Progenitor cell of endocrine pancreas (in vitro differentiated cells): ENCODE measurements around the gene TMEM231. TPM values are rescaled to one million over a fixed set of nuclear protein-coding genes. Genes with fewer than 3 reads are reported as not detected.
A peak's percentile ranks its signal among the peaks of the same experiment; 100 is the strongest.
"Not testable (repeated sequence)": the region's sequence is repeated elsewhere in the genome, so short reads cannot be mapped to it uniquely, and the experiment has no call there.

Experiments
- DNase-seq: peaks from one replicate; pipeline ENCODE4 v3.0.0; 2021; ENCODE audit warnings: low spot score; ENCODE audit not compliant: unreplicated experiment
- H3K27ac Mint-ChIP-seq: 2 replicates; pipeline ENCODE4 v1.8.0; 2021; ENCODE audit warnings: mild to moderate bottlenecking, moderate library complexity, mixed read lengths
- H3K27me3 Mint-ChIP-seq: 2 replicates; pipeline ENCODE4 v1.8.0; 2021; ENCODE audit warnings: mixed read lengths
- H3K36me3 Mint-ChIP-seq: 2 replicates; pipeline ENCODE4 v1.8.0; 2022; ENCODE audit warnings: mixed read lengths; ENCODE audit not compliant: insufficient read depth
- H3K4me1 Mint-ChIP-seq: 2 replicates; pipeline ENCODE4 v1.8.0; 2021; ENCODE audit warnings: low read depth, mixed read lengths
- H3K4me3 Mint-ChIP-seq: 2 replicates; pipeline ENCODE4 v1.8.0; 2021; ENCODE audit warnings: low read depth, mild to moderate bottlenecking, moderate library complexity, mixed read lengths
- H3K9me3 Mint-ChIP-seq: 2 replicates; pipeline ENCODE4 v1.8.0; 2021; ENCODE audit warnings: low read depth, mixed read lengths
- CTCF ChIP-seq: fragments of 200-600 bp; sonication (generic); IDR thresholded peaks from one replicate; pipeline ENCODE4 v1.5.0; 2021; ENCODE audit warnings: antibody characterized with exemption, mild to moderate bottlenecking; ENCODE audit not compliant: unreplicated experiment
- total RNA-seq: library from RNA; stranded (reverse); gene quantifications from 2 replicates; pipeline ENCODE4 v1.2.1, GENCODE V29; 2021

The TMEM231 gene
- total RNA-seq, 1 donor from 2014 or later = 10.8 TPM

- H3K9me3 Mint-ChIP-seq = no peaks in the 10 kb centered on the region
- DNase-seq = no peak
- peak overlapping the region; percentile 37 for H3K27ac Mint-ChIP-seq
- H3K4me3 Mint-ChIP-seq = no peak overlapping the region
- no peak for TF ChIP-seq CTCF
- peaks cover 1% of the 10 kb centered on the region for H3K36me3 Mint-ChIP-seq
- peaks cover 2% of the 10 kb centered on the region for H3K4me1 Mint-ChIP-seq
- peaks cover 2% of the 10 kb centered on the region for H3K27me3 Mint-ChIP-seq
Measured at GRCh38 chr16:75527825-75528299, 28.2 kb downstream of the TMEM231 start.

DNA sequence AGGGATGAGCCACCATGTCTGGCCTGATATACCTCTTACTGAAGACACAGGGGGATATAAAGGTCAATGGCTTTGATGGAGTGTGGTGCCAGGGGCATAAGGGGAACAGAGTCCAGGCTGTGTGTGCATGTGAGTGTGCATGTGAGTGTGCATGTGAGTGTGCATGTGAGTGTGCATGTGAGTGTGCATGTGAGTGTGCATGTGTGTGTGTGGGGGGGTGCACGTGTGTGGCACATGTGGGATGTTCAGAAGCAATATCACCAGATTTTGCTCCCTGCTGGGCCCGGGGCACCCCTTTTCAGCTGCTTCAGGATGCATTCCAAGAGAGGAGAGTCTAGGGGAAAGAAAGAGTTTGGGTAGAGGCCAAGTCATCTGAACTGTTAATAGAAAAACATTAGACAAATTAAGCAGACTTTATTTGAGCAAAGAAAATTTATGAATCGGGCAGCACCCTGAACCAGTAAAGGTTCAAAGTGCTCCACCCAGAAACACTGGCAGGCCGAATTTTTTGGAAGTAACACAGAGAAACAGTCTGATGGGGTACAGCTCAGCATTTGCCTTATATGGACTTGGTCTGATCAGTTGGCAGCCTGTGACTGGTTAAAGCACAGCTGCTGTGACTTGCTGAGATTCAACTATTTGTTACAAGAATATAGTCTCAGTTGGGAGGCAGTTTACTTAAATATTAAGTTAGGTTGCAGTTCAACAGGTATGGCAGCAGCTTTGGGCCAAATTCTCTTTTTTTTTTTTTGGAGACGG is 29.8 kb downstream of the TMEM231 start:
- TF ChIP-seq CTCF = no peak
- Mint-ChIP-seq H3K36me3 (peaks cover 1% of the 10 kb centered on the region), H3K27me3 (no peaks in the 10 kb centered on the region), H3K4me3 (no peak overlapping the region), H3K9me3 (no peaks in the 10 kb centered on the region), H3K27ac (peak overlapping the region; percentile 37), H3K4me1 (peaks cover 2% of the 10 kb centered on the region)
- no peak for DNase-seq

DNA sequence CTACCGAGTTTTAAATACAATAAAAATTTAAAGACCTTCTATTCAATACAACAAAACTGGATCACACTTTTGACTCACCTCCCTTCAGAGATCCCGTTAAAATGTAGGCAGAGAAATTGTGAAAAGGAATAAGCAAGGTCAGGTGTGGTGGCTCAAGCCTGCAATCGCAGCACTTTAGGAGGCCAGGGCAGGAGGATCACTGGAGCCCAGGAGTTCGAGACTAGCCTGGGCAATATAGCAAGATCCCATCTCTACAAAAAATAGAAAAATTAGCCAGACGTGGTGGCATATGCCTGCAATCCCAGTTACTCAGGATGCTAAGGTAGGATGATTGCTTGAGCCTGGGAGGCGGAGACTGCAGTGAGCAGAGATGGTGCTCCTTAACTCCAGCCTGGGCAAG is 36.9 kb downstream of the TMEM231 start:
- Mint-ChIP-seq H3K4me3 (no peak overlapping the region), H3K9me3 (no peaks in the 10 kb centered on the region), H3K27ac (no peak overlapping the region), H3K36me3 (no peaks in the 10 kb centered on the region), H3K4me1 (peaks cover 9% of the 10 kb centered on the region), H3K27me3 (no peaks in the 10 kb centered on the region)
- no peak for DNase-seq
- TF ChIP-seq CTCF = no peak

DNA sequence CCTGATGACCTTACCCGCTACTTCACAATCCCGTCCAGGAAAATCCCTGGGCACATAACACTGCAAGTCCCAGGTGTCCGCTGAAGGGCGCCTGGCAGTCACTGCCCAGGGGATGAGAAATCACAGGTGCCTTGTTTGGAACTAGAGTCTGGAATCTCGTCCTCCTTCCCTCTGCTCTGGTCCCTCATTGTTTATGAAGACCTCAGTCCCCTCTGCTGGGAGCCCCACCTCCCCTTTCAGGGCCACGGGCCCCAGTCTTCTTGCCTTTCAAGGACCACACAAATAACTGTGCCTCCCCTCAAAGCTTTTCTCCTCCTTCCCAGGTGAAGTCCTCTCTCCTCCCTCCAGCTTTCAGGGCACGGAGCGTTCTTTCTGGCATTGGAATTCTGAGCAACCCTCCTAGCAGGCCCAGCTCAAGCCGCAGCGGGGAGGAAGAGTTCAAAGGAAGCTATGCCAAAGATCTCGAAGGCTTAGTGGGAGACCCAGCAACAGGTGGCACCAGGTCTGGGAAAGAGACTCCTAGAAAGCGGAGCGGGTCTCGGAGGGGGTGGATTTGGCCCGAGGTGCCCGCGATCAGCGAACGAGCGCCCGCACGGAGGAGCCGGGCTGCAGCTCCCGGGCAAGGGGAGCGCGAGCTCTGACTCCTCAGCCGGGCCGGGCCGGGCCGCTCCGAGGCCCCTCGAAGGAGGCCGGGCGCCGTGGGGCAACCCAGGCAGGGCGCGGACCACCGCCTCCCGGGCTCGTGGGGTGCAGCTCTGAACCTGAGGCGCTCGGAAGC is 39.7 kb downstream of the TMEM231 start:
- H3K9me3 Mint-ChIP-seq, H3K36me3 Mint-ChIP-seq, H3K4me1 Mint-ChIP-seq, H3K27me3 Mint-ChIP-seq: not testable (repeated sequence)
- H3K4me3 Mint-ChIP-seq = peak overlapping the region; percentile 80
- peak overlapping the region; percentile 95 for H3K27ac Mint-ChIP-seq
- peak; percentile 25 for DNase-seq

- Mint-ChIP-seq H3K4me1 (peaks cover 9% of the 10 kb centered on the region), H3K9me3 (no peaks in the 10 kb centered on the region), H3K36me3 (no peaks in the 10 kb centered on the region), H3K27me3 (no peaks in the 10 kb centered on the region), H3K27ac (no peak overlapping the region), H3K4me3 (no peak overlapping the region)
- TF ChIP-seq CTCF = no peak
- no peak for DNase-seq
Measured at GRCh38 chr16:75514296-75514695, 41.8 kb downstream of the TMEM231 start.
